BLaER1 treated with 17β-estradiol and CSF1 and Interleukin-3, amounts not matched to agents 10 nM and 100 nM (cell line): ENCODE measurements around the gene CCDC57.

Experiments used
- H3K27ac ChIP-seq, 11 experiments: shearing (Covaris generic); formaldehyde crosslinking; 2 replicates each; pipeline ENCODE4 v1.8.1; 2022
- H3K27me3 ChIP-seq, 11 experiments: shearing (Covaris generic); formaldehyde crosslinking; 2 replicates each; pipeline ENCODE4 v1.8.1; 2022
- H3K36me3 ChIP-seq, 11 experiments: shearing (Covaris generic); formaldehyde crosslinking; 2 replicates each; pipeline ENCODE4 v1.8.1; 2022
- H3K4me1 ChIP-seq, 10 experiments: shearing (Covaris generic); formaldehyde crosslinking; 2 replicates each; pipeline ENCODE4 v1.8.1; 2022
- H3K4me2 ChIP-seq, 11 experiments: shearing (Covaris generic); formaldehyde crosslinking; 2 replicates each; pipeline ENCODE4 v1.8.1; 2022
- H3K4me3 ChIP-seq, 10 experiments: shearing (Covaris generic); formaldehyde crosslinking; 2 replicates each; pipeline ENCODE4 v1.8.1; 2022
- H3K9ac ChIP-seq, 11 experiments: shearing (Covaris generic); formaldehyde crosslinking; 2 replicates each; pipeline ENCODE4 v1.8.1; 2022
- H3K9me3 ChIP-seq, 11 experiments: shearing (Covaris generic); formaldehyde crosslinking; replicated peaks in 1 of 11; 2 replicates each; pipeline ENCODE4 v1.8.1; 2022
- H4K20me1 ChIP-seq, 11 experiments: shearing (Covaris generic); formaldehyde crosslinking; 2 replicates each; pipeline ENCODE4 v1.8.1; 2022
- Cebpa-rat ChIP-seq, 11 experiments: shearing (Covaris generic); IDR thresholded peaks; 2 replicates each; pipeline ENCODE4 v1.8.1; 2022

CCDC57 gene

DNA sequence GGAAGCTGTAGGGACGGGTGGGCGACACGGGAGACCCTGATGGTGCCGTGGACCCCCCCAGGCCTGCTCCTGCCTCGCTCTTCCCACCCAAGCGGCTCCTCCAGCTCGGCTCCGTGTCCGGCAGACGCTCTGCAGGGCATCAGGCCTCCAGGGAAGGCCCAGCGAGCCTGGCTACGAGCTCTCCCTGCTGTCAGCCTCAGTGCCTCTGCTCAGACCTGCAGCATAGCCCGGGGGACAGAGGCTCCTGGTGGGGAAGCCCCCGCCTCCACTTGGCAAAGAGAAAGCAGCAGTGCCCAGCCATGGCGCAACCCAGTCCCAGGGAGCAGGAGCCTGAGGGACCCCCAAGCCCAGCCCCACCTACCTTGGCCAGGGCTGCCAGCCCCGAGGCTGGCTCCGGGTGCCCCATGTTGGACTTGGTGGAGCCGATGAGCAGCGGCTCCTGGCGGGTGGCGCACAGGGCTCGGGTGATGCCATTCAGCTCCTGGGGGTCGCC, 120.5 kb downstream of the CCDC57 start:
- Histone ChIP-seq H3K27me3 (no peaks in the 10 kb centered on the region), H3K4me1 (peaks cover 14 to 23% (median 18%) of the 10 kb centered on the region in 10 experiments), H3K36me3 (peaks cover 84 to 98% (median 93%) of the 10 kb centered on the region in 11 experiments), H3K4me3 (no peak overlapping the region), H3K4me2 (no peak overlapping the region), H3K9ac (no peak overlapping the region; a peak in 1 of 22 replicates), H3K9me3 (no peaks in the 10 kb centered on the region), H4K20me1 (peaks cover 18 to 99% (median 94%) of the 10 kb centered on the region in 11 experiments; a peak in 21 of 22 replicates), H3K27ac (no peak overlapping the region)
- TF ChIP-seq Cebpa-rat (IDR thresholded peaks at IDR 0.05), result no peak

DNA sequence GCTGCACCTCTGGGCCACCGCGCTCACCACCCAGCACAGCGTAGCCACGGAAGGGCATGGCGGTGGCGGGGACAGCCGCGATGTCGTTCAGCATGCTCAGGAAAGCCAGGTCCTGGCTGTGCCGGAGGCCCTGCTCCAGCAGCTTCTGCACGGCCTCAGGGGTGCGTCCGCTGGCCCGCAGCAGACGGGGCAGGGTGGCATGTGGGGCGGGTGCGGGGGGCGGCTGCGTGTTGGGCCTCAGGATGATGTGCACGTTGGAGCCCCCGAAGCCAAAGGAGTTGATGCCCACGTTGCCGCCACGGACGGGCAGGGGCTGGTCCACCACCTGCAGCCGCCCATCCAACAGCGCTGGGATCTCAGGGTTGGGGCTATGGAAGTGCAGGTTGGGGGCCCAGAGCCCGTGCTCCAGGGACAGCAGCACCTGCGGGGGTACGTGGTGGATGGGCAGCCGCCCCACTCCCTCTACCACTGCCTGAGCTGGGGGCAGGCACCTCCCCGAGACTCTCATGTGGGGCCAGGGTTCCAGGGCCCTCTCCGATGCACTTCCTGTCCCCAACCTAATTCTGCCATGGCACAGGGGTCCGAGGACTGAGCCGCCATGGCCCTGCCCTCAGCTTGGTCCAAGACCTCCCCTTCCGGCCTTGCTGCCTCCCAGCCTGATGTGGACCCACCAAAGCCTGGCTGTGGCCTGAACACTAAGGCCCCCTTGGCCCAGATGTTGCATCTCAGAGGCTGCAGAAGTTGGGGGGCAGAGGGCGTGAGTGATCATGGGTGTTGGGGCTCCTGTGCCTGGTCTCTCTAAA, 121.2 kb downstream of the CCDC57 start:
- Histone ChIP-seq H3K4me3 (no peak overlapping the region), H3K9me3 (no peaks in the 10 kb centered on the region), H3K4me1 (peaks cover 9 to 16% (median 12%) of the 10 kb centered on the region in 10 experiments), H3K27ac (no peak overlapping the region), H4K20me1 (peaks cover 12 to 99% (median 92%) of the 10 kb centered on the region in 11 experiments; a peak in 21 of 22 replicates), H3K9ac (peak overlapping the region in 1 of 11 experiments; percentile 15; a peak in 1 of 22 replicates), H3K27me3 (no peaks in the 10 kb centered on the region), H3K4me2 (no peak overlapping the region), H3K36me3 (peaks cover 89 to 99% (median 97%) of the 10 kb centered on the region in 11 experiments)
- no peak for TF ChIP-seq Cebpa-rat (IDR thresholded peaks at IDR 0.05)

DNA sequence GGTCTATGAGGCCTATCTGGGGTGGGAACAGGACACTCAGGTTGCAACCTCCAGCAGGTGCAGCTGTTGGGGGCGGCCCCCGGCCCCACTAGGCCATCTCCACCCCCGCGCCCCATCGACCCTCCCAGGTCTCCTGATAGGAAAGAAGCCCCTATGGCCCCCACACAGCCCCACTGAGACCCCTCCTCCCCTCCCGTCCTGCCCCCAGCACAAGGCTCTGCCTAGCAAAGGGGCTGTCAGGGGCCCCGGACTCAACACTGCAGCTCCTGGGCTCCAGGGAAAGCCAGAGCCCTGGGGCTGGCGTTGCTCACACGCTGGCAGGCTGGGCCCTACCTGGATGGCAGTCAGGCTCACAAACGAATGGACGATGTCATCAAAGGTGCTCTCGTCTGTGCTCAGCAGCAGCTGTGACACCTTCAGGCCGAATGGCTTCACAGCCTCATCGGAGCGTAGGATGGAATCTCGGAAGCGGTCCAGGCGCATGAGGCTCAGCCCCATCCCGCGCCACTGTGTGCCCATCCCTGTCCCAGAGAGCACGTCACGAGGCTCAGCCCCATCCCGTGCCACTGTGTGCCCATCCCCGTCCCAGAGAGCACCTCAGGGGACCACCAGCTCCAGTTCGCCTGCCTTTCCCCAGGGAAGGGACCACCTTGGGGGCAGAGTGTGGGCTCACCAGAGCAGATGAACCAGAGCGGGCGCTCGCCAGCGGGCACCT, 121.9 kb downstream of the CCDC57 start:
- no peak for TF ChIP-seq Cebpa-rat (IDR thresholded peaks at IDR 0.05)
- Histone ChIP-seq H3K9me3 (no peaks in the 10 kb centered on the region), H3K4me1 (peaks cover 1 to 8% (median 4%) of the 10 kb centered on the region in 10 experiments; a peak in 16 of 20 replicates), H3K27me3 (no peaks in the 10 kb centered on the region), H3K4me2 (no peak overlapping the region), H3K9ac (no peak overlapping the region), H4K20me1 (peaks cover 5 to 99% (median 92%) of the 10 kb centered on the region in 11 experiments; a peak in 21 of 22 replicates), H3K27ac (no peak overlapping the region), H3K36me3 (peaks cover 92 to 99% (median 97%) of the 10 kb centered on the region in 11 experiments), H3K4me3 (no peak overlapping the region)

DNA sequence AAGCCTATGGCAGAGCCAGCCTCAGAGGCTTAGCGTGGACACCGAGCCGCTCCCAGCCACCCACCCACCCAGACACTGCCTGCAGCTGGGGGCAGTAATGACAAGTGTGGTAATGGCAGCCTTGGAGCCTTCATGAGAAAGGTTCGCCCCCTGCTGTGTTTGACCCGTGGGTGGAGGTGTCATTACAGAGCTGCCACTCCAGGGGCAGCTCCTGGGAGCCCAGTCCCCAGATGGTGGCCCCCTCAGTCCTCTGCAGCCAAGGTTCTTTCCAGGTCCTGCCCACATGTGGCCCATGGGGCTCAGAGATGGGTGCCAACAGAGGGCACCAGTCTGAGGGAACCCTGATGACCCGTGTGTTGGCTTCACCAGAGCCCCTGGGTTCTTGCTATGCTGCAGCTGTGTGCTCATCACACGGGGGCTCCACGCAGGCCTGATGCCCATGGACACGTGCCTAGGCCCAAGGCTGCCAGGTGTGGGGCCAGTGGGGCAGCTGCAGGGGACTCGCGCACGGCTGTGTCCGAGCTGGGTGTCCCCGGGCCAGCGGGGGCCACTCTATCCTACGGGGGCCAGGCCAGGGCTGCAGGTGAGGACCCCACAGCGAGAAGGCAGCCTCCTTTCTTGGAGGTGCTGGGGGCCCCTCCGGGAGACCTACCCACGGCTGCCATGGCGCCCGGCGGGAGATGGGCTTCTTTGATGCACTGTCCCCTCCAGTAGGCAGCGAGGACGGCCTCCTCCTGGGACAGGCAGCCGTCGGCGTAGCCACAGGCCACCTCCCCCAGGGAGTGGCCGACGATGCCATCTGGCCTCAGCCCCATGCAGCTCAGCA, 122.7 kb downstream of the CCDC57 start:
- Histone ChIP-seq H3K9me3 (no peaks in the 10 kb centered on the region), H3K9ac (no peak overlapping the region), H3K36me3 (peaks cover 91 to 99% (median 97%) of the 10 kb centered on the region in 11 experiments), H3K27ac (no peak overlapping the region), H3K4me1 (0 out of 20 replicates have a peak, but pooled peaks cover 0 to under 1% (median 0%) of the 10 kb centered on the region in 10 experiments), H4K20me1 (peaks cover 0 to 99% (median 92%) of the 10 kb centered on the region in 11 experiments; a peak in 20 of 22 replicates), H3K4me3 (no peak overlapping the region), H3K27me3 (no peaks in the 10 kb centered on the region), H3K4me2 (no peak overlapping the region)
- no peak for TF ChIP-seq Cebpa-rat (IDR thresholded peaks at IDR 0.05)

DNA sequence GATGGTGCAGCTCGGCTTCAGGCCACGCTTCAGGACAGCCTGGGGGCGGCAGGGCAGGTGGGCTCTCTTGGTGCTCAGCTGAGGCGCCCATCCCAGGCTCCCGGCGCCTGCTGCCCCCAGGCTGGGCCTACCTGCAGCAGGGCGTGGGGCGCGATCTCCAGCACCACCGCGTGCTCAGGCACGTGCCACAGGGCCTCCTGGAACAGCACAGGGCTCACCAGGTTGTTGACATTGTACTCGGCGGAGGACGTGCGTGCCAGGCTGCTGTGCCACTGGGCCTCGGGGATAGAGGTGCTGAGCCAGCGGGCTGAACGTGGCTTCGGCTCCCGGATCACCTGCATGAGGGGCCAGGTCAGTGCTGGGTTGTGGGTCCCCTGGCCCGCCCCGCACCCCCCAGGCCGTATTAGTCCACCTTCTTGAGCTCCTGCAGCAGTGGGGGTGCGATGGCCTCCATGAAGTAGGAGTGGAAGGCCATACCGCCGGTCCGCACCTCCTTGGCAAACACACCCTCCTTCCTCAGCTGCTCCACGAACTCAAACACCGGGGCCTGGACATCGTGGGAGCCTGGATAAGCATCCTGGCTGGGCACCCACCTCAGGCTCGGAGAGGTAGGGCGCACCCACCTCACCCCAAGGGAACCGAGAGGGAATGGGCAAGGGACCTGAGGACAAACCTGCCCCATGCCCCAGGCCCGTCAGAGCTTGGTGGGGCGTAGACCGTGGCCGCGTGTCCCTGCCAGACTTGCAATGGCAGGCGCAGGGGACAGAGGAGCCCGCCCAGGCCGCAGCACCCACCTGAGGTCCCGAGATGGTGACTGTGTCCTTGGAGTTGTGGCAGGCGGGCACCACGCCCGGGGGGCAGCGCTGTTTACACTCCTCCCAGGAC, 123.6 kb downstream of the CCDC57 start:
- H3K4me2 ChIP-seq, result no peak overlapping the region
- H3K27me3 ChIP-seq, result no peaks in the 10 kb centered on the region
- no peak overlapping the region for H3K4me3 ChIP-seq
- no peaks in the 10 kb centered on the region for H3K9me3 ChIP-seq
- no peaks in the 10 kb centered on the region for H3K4me1 ChIP-seq
- peaks cover 95 to 100% (median 99%) of the 10 kb centered on the region in 11 experiments for H3K36me3 ChIP-seq
- H3K27ac ChIP-seq, result no peak overlapping the region
- peaks cover 0 to 100% (median 95%) of the 10 kb centered on the region in 11 experiments; a peak in 20 of 22 replicates for H4K20me1 ChIP-seq
- TF ChIP-seq Cebpa-rat (IDR thresholded peaks at IDR 0.05), result no peak
- no peak overlapping the region for H3K9ac ChIP-seq

DNA sequence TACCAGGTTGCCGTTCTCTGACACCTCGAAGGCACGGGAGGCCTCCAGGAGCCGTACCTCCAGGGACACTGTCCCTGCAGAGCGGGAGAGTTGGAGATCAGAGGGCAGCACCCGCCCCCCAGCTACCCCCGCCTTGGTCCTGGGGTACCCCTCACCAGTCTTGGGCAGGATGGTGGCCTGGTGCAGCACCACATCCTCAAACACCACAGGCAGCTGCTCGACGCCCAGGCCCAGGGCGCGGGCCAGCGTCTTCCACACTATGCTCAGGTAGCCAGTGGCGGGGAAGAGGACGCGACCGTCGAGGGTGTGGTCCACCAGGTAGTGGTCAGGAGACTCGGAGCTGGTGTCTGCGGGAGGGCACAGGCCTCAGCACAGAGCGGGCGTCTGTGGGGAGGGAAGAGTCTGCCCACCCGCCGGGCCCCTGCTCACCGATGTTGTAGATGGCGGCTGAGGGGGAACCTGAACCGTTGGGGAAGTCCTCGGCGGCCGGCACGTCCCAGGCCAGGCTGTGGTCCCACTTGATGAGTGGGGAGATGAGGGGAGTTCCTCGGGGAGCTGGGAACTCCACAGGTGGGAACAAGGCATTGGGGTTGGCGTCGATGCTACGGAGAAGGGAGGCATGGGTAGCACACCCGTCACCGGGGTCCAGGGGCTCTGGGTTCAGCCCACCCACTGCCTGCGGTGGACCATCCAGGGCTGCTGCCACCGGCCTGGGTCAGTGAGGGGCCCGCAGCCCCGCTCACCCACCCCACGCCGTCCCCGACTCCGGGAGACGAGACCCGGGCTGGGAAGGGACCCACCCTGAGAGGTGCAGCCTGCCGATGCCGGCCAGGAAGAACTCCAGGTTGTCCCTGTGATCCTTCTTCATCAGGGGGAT, 124.4 kb downstream of the CCDC57 start:
- TF ChIP-seq Cebpa-rat (IDR thresholded peaks at IDR 0.05), result no peak
- H3K27me3 ChIP-seq, result no peaks in the 10 kb centered on the region
- H3K9ac ChIP-seq, result no peak overlapping the region
- no peaks in the 10 kb centered on the region for H3K4me1 ChIP-seq
- peaks cover 0 to 100% (median 96%) of the 10 kb centered on the region in 11 experiments; a peak in 20 of 22 replicates for H4K20me1 ChIP-seq
- H3K36me3 ChIP-seq, result peaks cover 97 to 100% (median 100%) of the 10 kb centered on the region in 11 experiments
- no peak overlapping the region for H3K4me2 ChIP-seq
- H3K4me3 ChIP-seq, result no peak overlapping the region
- no peaks in the 10 kb centered on the region for H3K9me3 ChIP-seq
- no peak overlapping the region for H3K27ac ChIP-seq
